Heart right ventricle (tissue), 16 donors: ENCODE results near the gene KLHL34. TPM values are rescaled to one million over a fixed set of nuclear protein-coding genes. Genes with fewer than 3 reads are reported as not detected.

ENCODE experiments used
- ATAC-seq, 8 donors: fragments of 200-7000 bp; cut with Tn5 transposase; one replicate each; pipeline ENCODE4 v1.9.1; 2020; ENCODE audit warnings: mild to moderate bottlenecking in 8 of 8, moderate library complexity in 8 of 8, moderate number of reproducible peaks in 1 of 8
- DNase-seq, 2 donors: peaks; one replicate each; pipeline ENCODE4 v3.0.0-alpha.2; 2020
- H3K27ac ChIP-seq, 10 donors: fragments of 200-600 bp; sonication (generic) in 2 of 10; one replicate each; pipeline versions ENCODE4 v1.5.0 to v1.8.0; 2020 to 2022; ENCODE audit warnings: mild to moderate bottlenecking in 3 of 10
- H3K27me3 ChIP-seq, 7 donors: fragments of 200-600 bp; one replicate each; pipeline ENCODE4 v1.8.0; 2021 to 2022; ENCODE audit warnings: mild to moderate bottlenecking in 2 of 7
- H3K36me3 ChIP-seq, 9 donors: fragments of 200-600 bp; sonication (generic) in 1 of 9; one replicate each; pipeline versions ENCODE4 v1.5.0 to v1.8.0; 2020 to 2022; ENCODE audit warnings: mild to moderate bottlenecking in 2 of 9
- H3K4me1 ChIP-seq, 9 donors: fragments of 200-600 bp; sonication (generic) in 1 of 9; one replicate each; pipeline versions ENCODE4 v1.5.0 to v1.8.0; 2020 to 2022; ENCODE audit warnings: mild to moderate bottlenecking in 4 of 9
- H3K4me3 ChIP-seq, 10 donors: fragments of 200-600 bp; sonication (generic) in 2 of 10; one replicate each; pipeline versions ENCODE4 v1.5.0 to v1.8.0; 2020 to 2022; ENCODE audit warnings: mild to moderate bottlenecking in 7 of 10, moderate library complexity in 2 of 10
- H3K9me3 ChIP-seq, 11 donors: fragments of 200-600 bp in 10 of 11; sonication (generic) in 2 of 11; one replicate each; pipeline versions ENCODE4 v1.5.0 to v1.8.0; 2013 to 2022; ENCODE audit warnings: mild to moderate bottlenecking in 2 of 11, control low read depth in 1 of 11, moderate library complexity in 1 of 11
- CTCF ChIP-seq, 9 donors: fragments of 200-600 bp; sonication (generic) in 2 of 9; IDR thresholded peaks; one replicate each; pipeline versions ENCODE4 v1.5.0 to v1.8.0; 2021 to 2022; ENCODE audit warnings: antibody characterized with exemption in 9 of 9, mild to moderate bottlenecking in 5 of 9, moderate library complexity in 1 of 9
- WGBS, 2 donors: extraction: QIAGEN DNeasy Blood & Tissue Kit; methylation state at CpG; one replicate each; pipeline ENCODE4 v1.1.7; 2013; ENCODE audit warnings: inconsistent platforms in 1 of 2; 5-methylcytosine and 5-hydroxymethylcytosine counted together
- intact Hi-C, 10 donors: fragments of 100-400 bp; cut with DNase I; formaldehyde crosslinking; loops; one replicate each; pipeline versions ENCODE4 v1.11.1 to v1.14.2; 2022
- polyA plus RNA-seq, 2 donors: library from polyadenylated mRNA; stranded (reverse); fragments of 200-250 nt; gene quantifications; one replicate each; pipeline ENCODE4 v1.2.3, GENCODE V29; 2013
- total RNA-seq, 10 donors: library from RNA; stranded (reverse); fragmentation: NEBNext Ultra II Directional in 3 of 10; extraction: Animal tissue kit (Norgen Biotek cat#: 25700) in 3 of 10; gene quantifications; one replicate each; pipeline versions ENCODE4 v1.2.1 to v1.2.4, GENCODE V29; 2021 to 2023
- donor health status: Arrhythmogenic right ventricular cardiomyopathy.
- donor health status: ischemic (EF 13 %, LVEDD 7.1; RV severe dilation, severe dysfunction).
- donor health status: healthy with polysubstance abuse.
- donor health status: DM: no; HTN: yes; CAD: no.
- donor health status: DM: no; HTN: no; CAD: no.
- donor health status: ischemic (EF 25% LVEDD 6.9; RV normal size, moderate dysfunction).
- donor health status: ischemic (EF 25% LVEDD 5.7; RV mildly dilated, moderate dysfunction).
- donor health status: healthy.
- donor health status: DM: yes; HTN: yes; CAD: no.
- donor health status: Ischemic cardiomyopathy.
- donor health status: ischemic (EF 35%, LVEDD 5.7; RV mildly dilated, moderate dysfunction).
- donor health status: nonischemic (EF 11% LVEDD 7.7; RV severe dilation, severe dysfunction).
- donor health status: DM: yes; HTN: yes; CAD: no.
- donor health status: PGD.
- donor health status: ischemic (EF 29% LVEDD 5.4; RV normal size, mild dysfunction).
- donor health status: nonischemic (EF 23%, LVEDD 6.1; RV moderate dilation, normal function).

Gene KLHL34
- total and polyA plus RNA-seq, 12 donors: 1.1 to 17.5 (median 5.0) TPM

DNA sequence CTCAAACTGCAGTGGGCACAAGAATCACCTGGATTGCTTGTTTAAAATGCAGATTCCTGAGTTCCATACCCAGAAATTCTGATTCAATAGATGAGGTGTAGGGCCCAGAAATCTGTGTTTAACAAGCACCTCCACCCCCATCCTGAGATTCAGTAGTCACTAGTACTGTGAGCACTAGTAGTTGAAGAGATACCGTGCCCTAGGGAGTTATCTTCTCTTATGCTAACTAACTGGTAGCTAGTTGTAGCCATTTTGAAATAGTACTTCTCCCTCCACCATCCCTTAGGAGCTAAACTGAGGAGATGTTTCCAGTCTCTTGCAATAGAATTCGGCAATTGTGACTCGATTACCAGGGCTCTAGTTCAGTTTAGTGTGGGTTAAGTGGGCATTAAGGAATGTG is 18.4 kb downstream of the KLHL34 start:
- Histone ChIP-seq H3K4me1 (no peaks in the 10 kb centered on the region), H3K27ac (no peak overlapping the region), H3K36me3 (no peaks in the 10 kb centered on the region), H3K27me3 (peaks cover 0 to 4% (median 0%) of the 10 kb centered on the region in 7 donors), H3K9me3 (no peaks in the 10 kb centered on the region), H3K4me3 (no peak overlapping the region)
- TF ChIP-seq CTCF (IDR thresholded peaks at IDR 0.05): no peak
- ATAC-seq (no peak), DNase-seq (no peak)
- WGBS, 2 donors: 75 to 82% methylated on average over 3 of the region's 3 CpGs
- intact Hi-C loops: no loop called here

DNA sequence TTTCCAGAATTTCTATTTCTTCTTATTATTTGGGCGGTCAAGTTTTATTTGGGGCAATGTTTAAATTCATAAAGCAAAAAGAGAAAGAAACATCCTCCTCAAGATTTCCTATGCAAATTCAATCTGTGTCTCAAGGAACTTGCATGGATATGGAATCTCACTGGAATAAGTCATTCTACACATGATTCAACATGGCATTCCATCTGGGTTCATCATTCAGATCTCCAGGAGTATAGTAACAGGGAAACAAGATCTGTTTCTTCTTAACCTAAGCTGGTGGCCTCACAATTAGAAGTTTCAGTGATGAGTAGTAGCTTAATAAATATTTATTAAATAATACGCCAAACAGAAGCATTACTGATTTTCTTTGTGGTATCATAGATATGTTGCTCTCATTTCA is 19.8 kb downstream of the KLHL34 start:
- H3K27ac ChIP-seq: no peak overlapping the region
- TF ChIP-seq CTCF (IDR thresholded peaks at IDR 0.05): no peak

DNA sequence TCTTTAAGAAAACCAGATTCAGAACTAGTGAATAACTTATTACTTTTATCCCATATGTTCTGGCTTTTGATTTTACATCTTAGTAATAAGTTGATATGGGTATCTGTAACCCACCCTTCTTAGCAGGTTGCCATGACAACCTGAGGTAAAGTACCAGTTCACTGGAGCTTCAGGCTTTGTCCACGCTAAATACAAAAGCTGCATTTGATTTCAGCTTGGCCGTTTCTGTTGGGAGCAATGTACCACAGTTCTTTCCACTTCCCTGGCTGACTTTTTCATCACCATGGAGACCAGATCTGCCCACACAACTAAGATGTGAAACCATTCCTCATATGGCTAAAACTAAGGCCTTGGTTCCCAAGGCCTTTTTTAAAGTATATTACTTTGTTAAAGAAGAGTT is 26.1 kb downstream of the KLHL34 start:
- ATAC-seq: no peak
- no peak for TF ChIP-seq CTCF (IDR thresholded peaks at IDR 0.05)
- WGBS, 2 donors: 66 to 69% methylated on average over 2 of the region's 2 CpGs

More for the DNA sequence above, 19.8 kb downstream of the KLHL34 start:
- DNase-seq (no peak), ATAC-seq (no peak)
- intact Hi-C loops: no loop called here
- Histone ChIP-seq H3K36me3 (no peaks in the 10 kb centered on the region), H3K4me3 (no peak overlapping the region), H3K27me3 (peaks cover 0 to 4% (median 0%) of the 10 kb centered on the region in 7 donors), H3K4me1 (no peaks in the 10 kb centered on the region), H3K9me3 (no peaks in the 10 kb centered on the region)
- WGBS, 2 donors: 98 to 100% methylated on average over 2 of the region's 2 CpGs

DNA sequence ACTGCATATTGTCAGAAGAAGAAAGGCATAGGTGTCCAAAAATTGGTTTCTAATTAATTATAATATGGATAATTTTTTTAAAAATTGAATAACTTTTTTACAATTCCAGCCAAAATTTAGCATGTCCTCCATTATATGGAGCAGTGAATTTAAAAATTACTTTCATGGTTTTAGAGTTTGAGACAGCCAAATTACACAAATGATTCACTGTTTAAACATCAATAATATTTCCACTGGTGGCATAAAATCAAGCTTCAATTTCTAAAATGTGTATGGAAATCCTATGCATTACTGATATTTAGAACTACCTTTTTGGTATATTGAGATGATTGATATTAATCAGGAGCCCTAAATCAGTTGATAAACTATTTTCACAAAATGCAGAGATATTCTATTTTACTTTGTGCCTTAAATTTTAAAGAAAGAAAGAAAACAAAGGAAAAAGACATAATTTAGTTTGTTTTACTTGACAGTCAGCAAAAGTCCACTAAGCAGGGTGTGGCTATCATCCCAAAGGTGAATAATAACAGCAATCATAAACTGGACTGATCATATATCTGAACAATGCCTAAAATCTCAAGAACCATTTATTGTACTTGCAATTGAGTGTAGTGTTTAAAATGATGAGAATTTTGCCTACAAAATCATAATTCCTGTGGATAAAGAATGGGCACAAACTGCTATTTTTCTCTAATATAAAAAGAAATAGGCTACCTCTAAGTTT is 34.2 kb downstream of the KLHL34 start:
- DNase-seq: no peak
- no peak overlapping the region for H3K4me3 ChIP-seq
- H3K27me3 ChIP-seq: peaks cover 0 to 14% (median 0%) of the 10 kb centered on the region in 7 donors
- TF ChIP-seq CTCF (IDR thresholded peaks at IDR 0.05): no peak
- intact Hi-C loops: no loop called here
- H3K9me3 ChIP-seq: no peaks in the 10 kb centered on the region
- H3K36me3 ChIP-seq: no peaks in the 10 kb centered on the region
- H3K27ac ChIP-seq: no peak overlapping the region
- no peak for ATAC-seq
- H3K4me1 ChIP-seq: no peaks in the 10 kb centered on the region

More for the DNA sequence above, 26.1 kb downstream of the KLHL34 start:
- Histone ChIP-seq H3K27ac (no peak overlapping the region), H3K4me1 (no peaks in the 10 kb centered on the region), H3K36me3 (no peaks in the 10 kb centered on the region), H3K27me3 (no peaks in the 10 kb centered on the region), H3K4me3 (no peak overlapping the region), H3K9me3 (no peaks in the 10 kb centered on the region)
- intact Hi-C loops: no loop called here
- no peak for DNase-seq
